Neural cell (in vitro differentiated cells): ENCODE data around the gene USP32. TPM values are rescaled to one million over a fixed set of nuclear protein-coding genes. Genes with fewer than 3 reads are reported as not detected.
"Not testable (repeated sequence)": the region's sequence is repeated elsewhere in the genome, so short reads cannot be mapped to it uniquely, and the experiment has no call there.

Source experiments
- H2AFZ ChIP-seq: fragments of 200-600, 300-800 bp; sonication (generic), shearing (Covaris generic); 2 replicates; pipeline ENCODE4 v1.6.0; 2014; ENCODE audit warnings: low read depth, mild to moderate bottlenecking, antibody characterized with exemption, low read length, moderate library complexity
- H3F3A ChIP-seq: fragments of 200-600 bp; shearing (Covaris generic); 2 replicates; pipeline ENCODE4 v1.6.1; 2016; ENCODE audit warnings: mild to moderate bottlenecking, moderate library complexity, mixed read lengths, antibody characterized with exemption, low read length; ENCODE audit not compliant: insufficient read depth, poor library complexity, severe bottlenecking
- H3K27ac ChIP-seq: fragments of 200-600, 300-800 bp; sonication (generic), shearing (Covaris generic); 2 replicates; pipeline ENCODE4 v1.5.1; 2014; ENCODE audit warnings: mild to moderate bottlenecking, low read length, moderate library complexity
- H3K27me3 ChIP-seq: fragments of 300-800, 200-600 bp; sonication (generic), shearing (Covaris generic); 2 replicates; pipeline ENCODE4 v1.6.0; 2014; ENCODE audit warnings: mild to moderate bottlenecking, low read depth, low read length, moderate library complexity; ENCODE audit not compliant: insufficient read depth
- H3K36me3 ChIP-seq: fragments of 300-800, 200-600 bp; sonication (generic), shearing (Covaris generic); 2 replicates; pipeline ENCODE4 v1.5.1; 2014; ENCODE audit warnings: mild to moderate bottlenecking, antibody characterized with exemption, low read length, moderate library complexity; ENCODE audit not compliant: insufficient read depth
- H3K4me2 ChIP-seq: fragments of 300-800, 200-600 bp; sonication (generic), shearing (Covaris generic); 2 replicates; pipeline ENCODE4 v1.6.0; 2014; ENCODE audit warnings: mild to moderate bottlenecking, low read length
- H3K4me3 ChIP-seq: fragments of 300-800, 200-600 bp; sonication (generic), shearing (Covaris generic); 2 replicates; pipeline ENCODE4 v1.5.1; 2014; ENCODE audit warnings: mild to moderate bottlenecking, low read length, moderate library complexity
- H3K79me2 ChIP-seq: fragments of 200-600 bp; shearing (Covaris generic); replicated peaks from 2 replicates; pipeline ENCODE4 v1.6.0; 2014; ENCODE audit warnings: mild to moderate bottlenecking, low read length, moderate library complexity; ENCODE audit not compliant: insufficient read depth
- H3K9ac ChIP-seq: fragments of 300-800, 200-600 bp; sonication (generic), shearing (Covaris generic); 2 replicates; pipeline ENCODE4 v1.6.1; 2016; ENCODE audit warnings: mild to moderate bottlenecking, low read length, mixed read lengths
- H3K9me2 ChIP-seq: fragments of 200-600 bp; shearing (Covaris generic); 2 replicates; pipeline ENCODE4 v1.6.1; 2016; ENCODE audit warnings: mild to moderate bottlenecking, low read length, mixed read lengths; ENCODE audit not compliant: insufficient read depth
- H3K9me3 ChIP-seq: fragments of 200-600, 300-800 bp; sonication (generic), shearing (Covaris generic); 2 replicates; pipeline ENCODE4 v1.6.1; 2016; ENCODE audit warnings: mild to moderate bottlenecking, mixed run types, low read length, moderate library complexity, mixed read lengths
- H4K20me1 ChIP-seq: fragments of 200-600 bp; shearing (Covaris generic); 2 replicates; pipeline ENCODE4 v1.6.1; 2016; ENCODE audit warnings: mild to moderate bottlenecking, mixed run types; ENCODE audit not compliant: insufficient read depth
- POLR2AphosphoS5 ChIP-seq: IDR thresholded peaks from 2 replicates; pipeline ENCODE4 v1.6.1; 2012
- TAF1 ChIP-seq: IDR thresholded peaks from 2 replicates; pipeline ENCODE4 v1.6.1; 2012; ENCODE audit warnings: low read depth
- polyA plus RNA-seq: library from polyadenylated mRNA; depleted of rRNA; stranded (reverse); fragments of >200 nt; gene quantifications from 2 replicates; pipeline ENCODE4 v1.2.3, GENCODE V29; 2014

Gene USP32
- polyA plus RNA-seq, 1 donor from 2014 or later = 25.7 TPM

DNA sequence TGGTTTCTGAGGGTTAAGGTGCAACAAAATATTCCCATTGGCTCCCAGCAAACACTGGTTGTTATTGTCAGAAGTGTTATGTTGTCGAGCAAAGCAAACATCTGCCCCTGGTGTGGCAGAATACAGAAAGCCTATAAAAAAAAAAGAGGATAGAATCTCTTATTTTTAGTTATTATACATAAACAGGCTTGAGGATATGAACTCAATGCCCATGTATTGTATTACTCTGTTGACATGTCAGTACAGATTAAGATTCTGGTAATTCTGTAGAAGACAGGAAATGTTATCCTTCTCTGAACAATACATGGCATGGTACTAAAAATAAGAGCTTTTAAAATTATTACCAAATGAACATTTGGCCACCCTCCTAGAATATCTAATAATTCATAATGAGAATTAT lies 168.5 kb downstream of the USP32 start:
- H3F3A ChIP-seq = no peaks in the 10 kb centered on the region
- no peak overlapping the region for H2AFZ ChIP-seq
- H3K27ac ChIP-seq = no peak overlapping the region
- no peak overlapping the region for H3K4me2 ChIP-seq
- TF ChIP-seq TAF1 = no peak
- TF ChIP-seq POLR2AphosphoS5 = no peak
- H3K27me3 ChIP-seq = no peaks in the 10 kb centered on the region
- no peaks in the 10 kb centered on the region for H3K79me2 ChIP-seq
- no peaks in the 10 kb centered on the region for H4K20me1 ChIP-seq
- no peaks in the 10 kb centered on the region for H3K9me2 ChIP-seq
- H3K9me3 ChIP-seq = no peaks in the 10 kb centered on the region
- H3K36me3 ChIP-seq = peaks cover 9% of the 10 kb centered on the region
- H3K9ac ChIP-seq = no peak overlapping the region
- no peak overlapping the region for H3K4me3 ChIP-seq

DNA sequence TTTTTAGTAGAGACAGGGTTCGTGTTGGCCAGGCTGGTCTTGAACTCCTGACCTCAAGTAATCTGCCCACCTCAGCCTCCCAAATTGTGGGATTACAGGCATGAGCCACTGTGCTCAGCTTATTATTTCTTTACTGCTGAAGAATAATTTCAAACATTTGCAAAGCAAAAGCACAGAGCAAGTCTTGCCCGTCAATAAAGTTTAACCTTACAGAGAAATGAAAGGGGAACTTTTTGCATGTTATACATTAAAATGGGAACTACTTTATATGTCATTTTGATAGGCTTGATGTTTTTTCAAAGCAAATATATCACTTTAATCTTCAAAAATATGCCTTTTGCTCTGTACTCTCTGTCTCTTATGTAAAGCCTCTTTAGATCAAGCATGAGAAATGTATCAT lies 173.2 kb downstream of the USP32 start:
- H2AFZ ChIP-seq, H3K9ac ChIP-seq, H3K9me3 ChIP-seq, H3K4me2 ChIP-seq, H3K27ac ChIP-seq, H3K4me3 ChIP-seq, H3K9me2 ChIP-seq, H3K79me2 ChIP-seq, H3K36me3 ChIP-seq, H3K27me3 ChIP-seq, H3F3A ChIP-seq, H4K20me1 ChIP-seq: not testable (repeated sequence)

DNA sequence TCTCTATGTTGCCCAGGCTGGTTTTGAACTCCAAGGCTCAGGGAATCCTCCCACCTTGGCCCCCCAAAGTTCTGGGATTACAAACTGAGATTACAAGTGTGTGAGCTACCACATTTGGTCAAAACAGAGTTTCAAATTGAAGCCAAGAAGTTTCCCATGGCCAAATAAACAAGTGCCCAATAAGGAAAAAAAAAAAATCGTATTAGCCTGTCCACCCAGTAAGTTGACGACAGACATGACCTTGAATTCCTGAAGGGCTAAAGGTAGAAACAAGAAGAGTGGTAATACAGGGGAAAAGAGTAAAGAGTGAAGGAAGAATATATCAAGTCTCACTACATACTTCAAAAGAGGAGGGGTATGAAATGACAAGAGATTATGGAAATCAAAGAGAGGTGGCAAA lies 176.0 kb downstream of the USP32 start:
- not testable (repeated sequence) for H3K9me3 ChIP-seq, H4K20me1 ChIP-seq, H3K79me2 ChIP-seq, H3K9me2 ChIP-seq, H3F3A ChIP-seq, H3K9ac ChIP-seq, H3K4me3 ChIP-seq, H2AFZ ChIP-seq, H3K27ac ChIP-seq, H3K36me3 ChIP-seq, H3K27me3 ChIP-seq, H3K4me2 ChIP-seq

DNA sequence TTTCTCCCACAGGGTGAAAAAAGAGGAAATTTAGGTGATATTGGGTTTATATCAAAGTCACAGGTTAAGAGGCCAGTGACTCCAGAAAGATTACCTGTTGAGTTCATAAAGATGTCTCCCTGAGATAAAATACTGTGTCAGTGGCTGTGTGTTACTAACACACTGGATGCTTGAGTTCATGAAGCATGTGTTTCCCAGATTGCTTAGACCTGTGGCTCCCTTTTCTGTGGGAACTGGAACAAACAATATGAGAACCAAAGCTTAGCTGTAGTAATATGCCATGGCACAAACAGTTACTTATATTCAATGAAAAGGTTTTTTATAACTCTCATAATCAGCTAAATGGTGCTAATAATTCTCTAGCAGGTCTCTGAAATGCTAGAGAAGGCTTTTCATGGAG lies 180.7 kb downstream of the USP32 start:
- not testable (repeated sequence) for H3K9ac ChIP-seq, H3K9me3 ChIP-seq, H3K4me2 ChIP-seq, H4K20me1 ChIP-seq, H3K9me2 ChIP-seq, H3K4me3 ChIP-seq, H3K36me3 ChIP-seq, H3F3A ChIP-seq, H3K27me3 ChIP-seq, H3K27ac ChIP-seq, H3K79me2 ChIP-seq, H2AFZ ChIP-seq

DNA sequence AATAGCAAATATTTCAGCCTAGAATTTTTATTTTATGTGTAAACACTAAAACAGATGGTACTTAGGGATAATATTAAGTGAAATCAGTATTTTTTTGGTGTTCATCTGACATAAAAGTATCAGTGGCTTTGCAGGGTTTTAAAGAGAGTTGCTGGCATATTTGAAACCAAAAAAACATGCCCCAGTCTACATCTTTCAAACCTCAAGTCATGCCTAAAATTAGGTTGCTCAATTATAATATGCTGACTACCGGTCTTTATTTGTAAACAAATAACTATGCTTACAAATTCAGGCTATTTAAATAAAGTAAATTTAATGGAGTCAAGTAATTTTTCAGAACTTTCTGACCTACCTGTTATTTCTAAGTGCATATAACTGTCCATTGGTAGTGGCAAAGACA lies 183.6 kb downstream of the USP32 start:
- not testable (repeated sequence) for H3K4me3 ChIP-seq, H3K9me3 ChIP-seq, H2AFZ ChIP-seq, H3K79me2 ChIP-seq, H3F3A ChIP-seq, H3K27me3 ChIP-seq, H3K4me2 ChIP-seq, H3K9me2 ChIP-seq, H3K36me3 ChIP-seq, H4K20me1 ChIP-seq, H3K27ac ChIP-seq, H3K9ac ChIP-seq

DNA sequence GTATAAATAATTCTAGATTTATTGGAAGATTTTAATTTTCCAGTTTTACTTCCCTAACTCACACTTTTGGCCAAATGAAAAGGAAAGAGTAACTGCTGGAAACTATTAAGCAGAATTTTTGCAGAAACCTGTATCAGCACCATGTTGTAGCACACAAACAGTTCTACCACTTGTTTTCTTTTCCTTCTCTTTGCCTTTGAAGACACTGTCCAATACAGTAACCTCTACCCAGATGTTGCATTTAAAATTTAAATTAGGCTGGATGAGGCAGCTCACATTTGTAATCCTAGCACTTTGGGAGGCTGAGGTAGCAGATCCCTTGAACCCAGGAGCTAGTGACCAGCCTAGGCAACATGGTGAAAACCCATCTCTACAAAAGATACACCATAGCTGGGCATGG lies 186.2 kb downstream of the USP32 start:
- H4K20me1 ChIP-seq, H3K79me2 ChIP-seq, H3K36me3 ChIP-seq, H3K27ac ChIP-seq, H3K27me3 ChIP-seq, H3K9me2 ChIP-seq, H2AFZ ChIP-seq, H3K4me3 ChIP-seq, H3F3A ChIP-seq, H3K4me2 ChIP-seq, H3K9me3 ChIP-seq, H3K9ac ChIP-seq: not testable (repeated sequence)

DNA sequence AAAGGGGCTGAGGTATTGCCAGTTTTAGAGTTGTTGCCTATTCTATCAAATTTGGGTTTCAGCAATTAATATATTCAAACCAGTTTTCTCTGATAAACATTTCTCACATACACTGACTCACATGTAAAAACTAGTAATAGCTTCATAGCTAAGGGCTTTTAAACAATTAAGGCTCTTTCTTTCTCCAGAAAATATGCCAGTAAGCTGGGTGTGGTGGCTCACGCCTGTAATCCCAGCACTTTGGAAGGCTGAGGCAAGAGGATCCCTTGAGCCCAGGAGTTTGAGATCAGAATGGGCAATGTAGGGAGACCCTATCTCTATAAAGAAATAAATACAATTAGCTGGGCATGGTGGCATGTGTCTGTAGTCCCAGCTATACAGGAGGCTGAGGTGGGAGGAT lies 193.3 kb downstream of the USP32 start:
- H3F3A ChIP-seq, H3K4me2 ChIP-seq, H3K9me3 ChIP-seq, H3K9ac ChIP-seq, H3K79me2 ChIP-seq, H4K20me1 ChIP-seq, H3K27me3 ChIP-seq, H3K36me3 ChIP-seq, H3K4me3 ChIP-seq, H2AFZ ChIP-seq, H3K27ac ChIP-seq, H3K9me2 ChIP-seq: not testable (repeated sequence)

DNA sequence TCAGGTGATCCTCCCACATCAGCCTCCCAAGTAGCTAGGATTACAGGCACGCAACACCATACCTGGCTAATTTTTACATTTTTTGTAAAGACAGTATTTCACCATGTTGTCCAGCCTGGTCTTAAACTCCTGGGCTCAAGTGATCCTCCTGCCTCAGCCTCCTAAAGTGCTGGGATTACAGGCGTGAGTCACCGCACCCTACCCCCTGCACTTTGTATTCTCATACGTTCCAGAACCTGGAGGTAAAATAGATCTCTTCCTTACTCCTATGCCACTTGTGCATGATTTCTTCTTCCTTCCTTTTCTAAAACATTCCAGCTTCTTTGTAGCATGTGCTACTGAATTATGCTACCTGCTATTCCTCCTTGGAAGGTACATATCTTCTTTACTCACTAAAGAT lies 197.8 kb downstream of the USP32 start:
- H3K9me2 ChIP-seq, H3K9ac ChIP-seq, H2AFZ ChIP-seq, H3K4me3 ChIP-seq, H4K20me1 ChIP-seq, H3K79me2 ChIP-seq, H3K36me3 ChIP-seq, H3K27ac ChIP-seq, H3K4me2 ChIP-seq, H3K9me3 ChIP-seq, H3F3A ChIP-seq, H3K27me3 ChIP-seq: not testable (repeated sequence)
